HepG2 (cell line): ENCODE data around the gene LYPD4. TPM values are rescaled to one million over a fixed set of nuclear protein-coding genes. Genes with fewer than 3 reads are reported as not detected.
A peak's percentile ranks its signal among the peaks of the same experiment; 100 is the strongest.

ENCODE experiments used
- BRD4 ChIP-seq: sonication (generic); formaldehyde crosslinking; IDR thresholded peaks from 2 replicates; pipeline ENCODE4 v1.4.0; 2020; ENCODE audit warnings: missing genetic modification reagents
- JUND ChIP-seq: sonication (generic); formaldehyde crosslinking; IDR thresholded peaks from 2 replicates; pipeline ENCODE4 v1.8.0; 2022; ENCODE audit warnings: mild to moderate bottlenecking, missing genetic modification reagents
- KDM6A ChIP-seq: IDR thresholded peaks from 2 replicates; pipeline ENCODE4 v1.6.1; 2016; ENCODE audit warnings: low read depth
- MEF2D ChIP-seq: sonication (generic); formaldehyde crosslinking; IDR thresholded peaks from 2 replicates; pipeline ENCODE4 v1.5.1; 2020; ENCODE audit warnings: mild to moderate bottlenecking, missing genetic modification reagents
- NCOR1 ChIP-seq: fragments of 200-600 bp; sonication (generic); IDR thresholded peaks from 2 replicates; pipeline ENCODE4 v1.7.0; 2017; ENCODE audit warnings: antibody characterized with exemption, low read length, borderline replicate concordance
- RBFOX2 ChIP-seq: fragments of 200-400 bp; formaldehyde crosslinking; IDR thresholded peaks from 2 replicates; pipeline ENCODE4 v1.6.1; 2017; ENCODE audit warnings: low read depth, mild to moderate bottlenecking, low read length
- TCF7 ChIP-seq: sonication (generic); IDR thresholded peaks from 2 replicates; pipeline ENCODE4 v1.6.1; 2016; ENCODE audit warnings: antibody characterized with exemption, low read depth
- ZBTB1 ChIP-seq: sonication (generic); formaldehyde crosslinking; IDR thresholded peaks from 2 replicates; pipeline ENCODE4 v1.4.0; 2020; ENCODE audit warnings: missing genetic modification reagents, borderline replicate concordance
- ZNF256 ChIP-seq: sonication (generic); formaldehyde crosslinking; conservative IDR thresholded peaks from 2 replicates; pipeline ENCODE4 v1.4.0; 2020; ENCODE audit warnings: missing genetic modification reagents
- ZNF335 ChIP-seq: sonication (generic); formaldehyde crosslinking; IDR thresholded peaks from 2 replicates; pipeline ENCODE4 v1.4.0; 2020; ENCODE audit warnings: missing genetic modification reagents
- ZNF549 ChIP-seq: sonication (generic); formaldehyde crosslinking; IDR thresholded peaks from 2 replicates; pipeline ENCODE4 v1.5.0; 2020; ENCODE audit warnings: missing genetic modification reagents
- ZNF709 ChIP-seq: sonication (generic); formaldehyde crosslinking; IDR thresholded peaks from 2 replicates; pipeline ENCODE4 v1.5.0; 2020; ENCODE audit warnings: mild to moderate bottlenecking, missing genetic modification reagents
- ZNF770 ChIP-seq: sonication (generic); formaldehyde crosslinking; IDR thresholded peaks from 2 replicates; pipeline ENCODE4 v1.5.0; 2020; ENCODE audit warnings: mild to moderate bottlenecking, missing genetic modification reagents
- ZNF792 ChIP-seq: IDR thresholded peaks from 2 replicates; pipeline ENCODE4 v1.6.1; 2016
- ZNF83 ChIP-seq: sonication (generic); formaldehyde crosslinking; IDR thresholded peaks from 2 replicates; pipeline ENCODE4 v1.4.0; 2020; ENCODE audit warnings: missing genetic modification reagents, mild to moderate bottlenecking, borderline replicate concordance
- polyA plus RNA-seq, 8 experiments: library from polyadenylated mRNA; depleted of rRNA in 3 of 8; stranded (reverse) in 7 of 8; unstranded in 1 of 8; fragments of >200 nt; fragmentation: Illumina TruSeq in 4 of 8; extraction: Trizol in 4 of 8; gene quantifications; 2 replicates each; pipeline versions ENCODE4 v1.2.1 to v1.2.3, GENCODE V29; 2011 to 2016; ENCODE audit warnings: low read depth in 4 of 8, missing spikeins in 1 of 8, mixed read lengths in 1 of 8; ENCODE audit not compliant: insufficient read depth in 1 of 8
- total RNA-seq, 5 experiments: library from RNA; depleted of rRNA; stranded (reverse); fragments of >200 nt; fragmentation: Illumina TruSeq; extraction: Trizol; gene quantifications; 2 replicates each; pipeline ENCODE4 v1.2.3, GENCODE V29; 2016; ENCODE audit warnings: low read depth in 1 of 5
- TF ChIP-seq, protein P1 (sequence below): sonication (generic); formaldehyde crosslinking; IDR thresholded peaks from 2 replicates; pipeline ENCODE4 v1.4.0; 2020; ENCODE audit warnings: missing genetic modification reagents, borderline replicate concordance
- TF ChIP-seq, protein P2 (sequence below): sonication (generic); formaldehyde crosslinking; conservative IDR thresholded peaks from 2 replicates; pipeline ENCODE4 v1.8.0; 2022; ENCODE audit warnings: missing genetic modification reagents
- TF ChIP-seq, protein P3 (sequence below): sonication (generic); formaldehyde crosslinking; IDR thresholded peaks from 2 replicates; pipeline ENCODE4 v1.5.1; 2020; ENCODE audit warnings: missing genetic modification reagents, mild to moderate bottlenecking, borderline replicate concordance

The LYPD4 gene
- total and polyA plus RNA-seq, 2 of the 13 experiments (the other 11 are each of a cell fraction or from before 2014, with no cell fraction given), result not detected

- TF ChIP-seq ZNF770 (peak; percentile 18; the same call in 1 of the 2 replicates), BRD4 (CRISPR knock-in tag) (peak; percentile 82), ZNF709 (CRISPR knock-in tag) (peak; percentile 83), MEF2D (CRISPR knock-in tag) (peak; percentile 75; the same call in 1 of the 2 replicates), TCF7 (no peak), KDM6A (CRISPR knock-in tag) (no peak), ZNF549 (CRISPR knock-in tag) (no peak), NCOR1 (peak; percentile 40; the same call in 1 of the 2 replicates), JUND (no peak), RBFOX2 (peak; percentile 100), ZNF83 (CRISPR knock-in tag) (no peak), ZBTB1 (CRISPR knock-in tag) (no peak), ZNF335 (CRISPR knock-in tag) (peak; percentile 58; the same call in 1 of the 2 replicates), ZNF792 (CRISPR knock-in tag) (peak; percentile 73; the same call in 1 of the 2 replicates), ZNF256 (CRISPR knock-in tag) (no peak)
- TF ChIP-seq, protein P1, sequence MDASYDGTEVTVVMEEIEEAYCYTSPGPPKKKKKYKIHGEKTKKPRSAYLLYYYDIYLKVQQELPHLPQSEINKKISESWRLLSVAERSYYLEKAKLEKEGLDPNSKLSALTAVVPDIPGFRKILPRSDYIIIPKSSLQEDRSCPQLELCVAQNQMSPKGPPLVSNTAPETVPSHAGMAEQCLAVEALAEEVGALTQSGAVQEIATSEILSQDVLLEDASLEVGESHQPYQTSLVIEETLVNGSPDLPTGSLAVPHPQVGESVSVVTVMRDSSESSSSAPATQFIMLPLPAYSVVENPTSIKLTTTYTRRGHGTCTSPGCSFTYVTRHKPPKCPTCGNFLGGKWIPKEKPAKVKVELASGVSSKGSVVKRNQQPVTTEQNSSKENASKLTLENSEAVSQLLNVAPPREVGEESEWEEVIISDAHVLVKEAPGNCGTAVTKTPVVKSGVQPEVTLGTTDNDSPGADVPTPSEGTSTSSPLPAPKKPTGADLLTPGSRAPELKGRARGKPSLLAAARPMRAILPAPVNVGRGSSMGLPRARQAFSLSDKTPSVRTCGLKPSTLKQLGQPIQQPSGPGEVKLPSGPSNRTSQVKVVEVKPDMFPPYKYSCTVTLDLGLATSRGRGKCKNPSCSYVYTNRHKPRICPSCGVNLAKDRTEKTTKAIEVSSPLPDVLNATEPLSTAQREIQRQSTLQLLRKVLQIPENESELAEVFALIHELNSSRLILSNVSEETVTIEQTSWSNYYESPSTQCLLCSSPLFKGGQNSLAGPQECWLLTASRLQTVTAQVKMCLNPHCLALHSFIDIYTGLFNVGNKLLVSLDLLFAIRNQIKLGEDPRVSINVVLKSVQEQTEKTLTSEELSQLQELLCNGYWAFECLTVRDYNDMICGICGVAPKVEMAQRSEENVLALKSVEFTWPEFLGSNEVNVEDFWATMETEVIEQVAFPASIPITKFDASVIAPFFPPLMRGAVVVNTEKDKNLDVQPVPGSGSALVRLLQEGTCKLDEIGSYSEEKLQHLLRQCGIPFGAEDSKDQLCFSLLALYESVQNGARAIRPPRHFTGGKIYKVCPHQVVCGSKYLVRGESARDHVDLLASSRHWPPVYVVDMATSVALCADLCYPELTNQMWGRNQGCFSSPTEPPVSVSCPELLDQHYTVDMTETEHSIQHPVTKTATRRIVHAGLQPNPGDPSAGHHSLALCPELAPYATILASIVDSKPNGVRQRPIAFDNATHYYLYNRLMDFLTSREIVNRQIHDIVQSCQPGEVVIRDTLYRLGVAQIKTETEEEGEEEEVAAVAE (CRISPR knock-in tag), result peak; percentile 62
- TF ChIP-seq, protein P2, sequence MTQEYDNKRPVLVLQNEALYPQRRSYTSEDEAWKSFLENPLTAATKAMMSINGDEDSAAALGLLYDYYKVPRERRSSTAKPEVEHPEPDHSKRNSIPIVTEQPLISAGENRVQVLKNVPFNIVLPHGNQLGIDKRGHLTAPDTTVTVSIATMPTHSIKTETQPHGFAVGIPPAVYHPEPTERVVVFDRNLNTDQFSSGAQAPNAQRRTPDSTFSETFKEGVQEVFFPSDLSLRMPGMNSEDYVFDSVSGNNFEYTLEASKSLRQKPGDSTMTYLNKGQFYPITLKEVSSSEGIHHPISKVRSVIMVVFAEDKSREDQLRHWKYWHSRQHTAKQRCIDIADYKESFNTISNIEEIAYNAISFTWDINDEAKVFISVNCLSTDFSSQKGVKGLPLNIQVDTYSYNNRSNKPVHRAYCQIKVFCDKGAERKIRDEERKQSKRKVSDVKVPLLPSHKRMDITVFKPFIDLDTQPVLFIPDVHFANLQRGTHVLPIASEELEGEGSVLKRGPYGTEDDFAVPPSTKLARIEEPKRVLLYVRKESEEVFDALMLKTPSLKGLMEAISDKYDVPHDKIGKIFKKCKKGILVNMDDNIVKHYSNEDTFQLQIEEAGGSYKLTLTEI (CRISPR knock-in tag), result no peak
- TF ChIP-seq, protein P3, sequence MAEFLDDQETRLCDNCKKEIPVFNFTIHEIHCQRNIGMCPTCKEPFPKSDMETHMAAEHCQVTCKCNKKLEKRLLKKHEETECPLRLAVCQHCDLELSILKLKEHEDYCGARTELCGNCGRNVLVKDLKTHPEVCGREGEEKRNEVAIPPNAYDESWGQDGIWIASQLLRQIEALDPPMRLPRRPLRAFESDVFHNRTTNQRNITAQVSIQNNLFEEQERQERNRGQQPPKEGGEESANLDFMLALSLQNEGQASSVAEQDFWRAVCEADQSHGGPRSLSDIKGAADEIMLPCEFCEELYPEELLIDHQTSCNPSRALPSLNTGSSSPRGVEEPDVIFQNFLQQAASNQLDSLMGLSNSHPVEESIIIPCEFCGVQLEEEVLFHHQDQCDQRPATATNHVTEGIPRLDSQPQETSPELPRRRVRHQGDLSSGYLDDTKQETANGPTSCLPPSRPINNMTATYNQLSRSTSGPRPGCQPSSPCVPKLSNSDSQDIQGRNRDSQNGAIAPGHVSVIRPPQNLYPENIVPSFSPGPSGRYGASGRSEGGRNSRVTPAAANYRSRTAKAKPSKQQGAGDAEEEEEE (CRISPR knock-in tag), result peak; percentile 86; the same call in 1 of the 2 replicates
These were observed 15.3 kb upstream of the LYPD4 start, which contains the start of gene RPS19 (continued) for GRCh38 chr19:41859618-41860418.
